Right ventricle myocardium inferior (tissue), 1 donor: ENCODE measurements around the gene SHANK2. TPM values are rescaled to one million over a fixed set of nuclear protein-coding genes. Genes with fewer than 3 reads are reported as not detected.

Experiments
- ATAC-seq: fragments of 200-7000 bp; cut with Tn5 transposase; one replicate; pipeline ENCODE4 v1.9.1; 2020; ENCODE audit warnings: mild to moderate bottlenecking, moderate library complexity
- DNase-seq: peaks from one replicate; pipeline ENCODE4 v3.0.0; 2021; ENCODE audit errors: missing footprints
- intact Hi-C: fragments of 100-400 bp; cut with DNase I; formaldehyde crosslinking; loops from one replicate; pipeline ENCODE4 v1.11.0; 2022
- total RNA-seq: library from RNA; stranded (reverse); fragmentation: NEBNext Ultra II Directional; extraction: Animal tissue kit (Norgen Biotek cat#: 25700); gene quantifications from one replicate; pipeline ENCODE4 v1.2.1, GENCODE V29; 2021
- donor health status: DM: no; HTN: yes; CAD: no; lungs with severe emphysema.

The SHANK2 gene
- total RNA-seq, 1 donor from 2014 or later, result 0.03 TPM

DNA sequence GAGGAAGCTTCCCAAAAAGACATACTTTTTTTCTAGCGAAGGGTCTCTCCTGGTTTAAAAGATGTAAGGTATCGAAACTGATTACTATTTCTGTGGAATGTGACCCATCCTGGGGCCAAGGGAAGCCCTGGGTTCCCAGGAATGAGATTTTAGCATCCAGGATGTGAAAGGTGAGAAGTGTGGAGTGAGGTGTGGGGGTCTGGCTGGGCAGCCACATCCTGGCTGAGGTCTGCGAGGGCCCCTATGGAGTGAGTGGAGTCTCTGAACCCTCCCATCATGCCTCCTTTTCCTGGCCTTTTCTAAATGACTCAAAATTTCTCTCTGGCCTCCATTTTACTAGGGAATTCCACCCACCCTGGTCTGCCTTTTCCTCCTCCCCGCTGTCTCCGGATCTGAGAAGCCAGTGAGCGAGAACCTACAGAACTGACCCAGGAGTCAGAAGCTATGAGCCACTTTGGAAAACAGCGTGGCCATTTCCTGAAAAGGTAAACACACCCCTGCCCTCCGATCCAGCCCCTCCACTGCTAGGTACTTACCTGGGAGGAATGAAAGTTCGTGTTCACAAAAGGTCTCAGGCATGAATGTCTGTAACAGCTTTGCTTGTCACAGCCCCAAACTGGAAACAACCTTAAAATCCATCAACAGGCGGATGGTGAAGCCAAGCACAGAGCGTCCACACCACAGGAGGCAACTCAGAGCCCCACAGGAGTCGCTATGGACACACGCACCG lies 27.7 kb upstream of the SHANK2 start:
- intact Hi-C loops, result no loop called here
- DNase-seq, result no peak
- ATAC-seq, result no peak

- ATAC-seq (no peak), DNase-seq (no peak)
- intact Hi-C loops, result no loop called here
Measured at GRCh38 chr11:71272161-71272560, 19.8 kb upstream of the SHANK2 start.

- no peak for DNase-seq
- intact Hi-C loops, result no loop called here
- ATAC-seq, result no peak
Measured at GRCh38 chr11:71269603-71270511, 17.5 kb upstream of the SHANK2 start.

DNA sequence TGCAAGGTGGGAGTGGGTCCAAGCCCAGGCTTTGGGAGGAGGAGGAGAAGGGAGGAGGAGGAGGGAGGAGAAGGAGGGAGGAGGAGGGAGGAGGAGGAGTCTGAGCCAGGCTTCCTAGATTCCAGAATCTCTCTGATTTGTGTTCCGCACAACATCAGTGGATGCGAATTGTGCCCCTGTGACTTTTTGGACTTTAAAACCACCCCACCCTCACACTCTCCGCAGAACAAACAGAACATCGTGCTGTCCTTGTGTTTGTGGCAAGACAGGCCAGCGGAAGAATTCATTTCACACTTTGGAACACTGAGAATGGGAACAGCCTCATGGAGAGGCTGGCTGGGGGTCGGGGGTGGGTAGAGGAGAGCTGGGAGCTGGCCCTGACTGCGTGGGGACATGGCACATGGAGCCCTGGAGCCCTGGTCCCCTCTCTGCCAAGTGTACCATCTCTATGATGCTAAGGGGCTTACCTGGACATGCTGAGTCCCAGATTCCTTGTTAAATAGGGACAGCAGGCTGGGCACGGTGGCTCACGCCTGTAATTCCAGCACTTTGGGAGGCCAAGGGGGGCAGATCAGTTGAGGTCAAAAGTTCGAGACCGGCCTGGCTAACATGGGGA lies 16.4 kb upstream of the SHANK2 start:
- intact Hi-C loops, result no loop called here
- DNase-seq (no peak), ATAC-seq (no peak)

- DNase-seq (no peak), ATAC-seq (no peak)
- intact Hi-C loops, result no loop called here
Measured at GRCh38 chr11:71267807-71268421, 15.5 kb upstream of the SHANK2 start.

- intact Hi-C loops, result no loop called here
- ATAC-seq, result no peak
- no peak for DNase-seq
Measured at GRCh38 chr11:71266114-71266833, 13.9 kb upstream of the SHANK2 start.

DNA sequence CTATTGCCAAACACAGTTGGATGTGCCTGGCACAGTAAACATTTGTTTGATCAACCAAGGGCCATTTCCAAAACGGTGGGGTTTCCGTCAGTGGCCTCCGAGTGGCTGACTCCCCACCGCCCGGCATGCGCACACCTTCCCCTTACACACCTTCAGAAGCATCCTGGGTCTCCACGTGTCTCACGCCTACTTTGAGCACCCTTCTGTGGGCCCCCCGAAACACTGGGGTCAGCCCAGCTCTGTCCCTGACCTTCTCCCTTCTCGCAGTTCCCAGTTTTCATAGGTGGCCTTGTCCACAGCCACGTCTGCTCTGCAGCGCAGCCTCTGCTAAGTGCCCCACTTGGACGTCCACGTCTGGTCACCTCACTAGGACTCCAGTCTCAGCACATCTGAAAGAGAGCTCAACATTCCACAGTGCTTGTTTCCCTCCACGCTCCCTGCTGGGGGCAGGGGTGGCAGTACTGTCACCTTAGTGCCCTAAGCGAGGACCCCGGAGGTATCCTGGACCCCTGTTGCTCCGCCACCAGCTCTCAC lies 13.2 kb upstream of the SHANK2 start:
- intact Hi-C loops, result no loop called here
- ATAC-seq (no peak), DNase-seq (no peak)

DNA sequence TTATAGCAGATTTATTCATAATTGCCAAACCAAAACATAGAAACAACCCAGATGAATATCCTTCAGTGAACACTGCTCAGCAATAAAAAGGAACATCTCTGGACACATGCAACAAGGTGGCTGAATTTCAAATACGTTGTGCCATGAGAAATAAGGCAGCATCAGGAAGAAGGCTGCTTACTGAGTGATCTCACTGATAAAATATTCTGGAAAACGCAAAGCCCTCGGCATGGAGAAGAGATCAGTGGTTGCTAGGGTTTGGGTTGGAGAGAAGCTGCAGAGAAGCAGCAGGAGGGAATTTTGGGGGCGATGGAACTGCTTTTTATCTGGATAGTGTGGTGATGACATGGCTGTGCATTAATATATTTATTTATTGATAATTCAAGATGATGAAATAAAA lies 11.0 kb upstream of the SHANK2 start:
- ATAC-seq, result no peak
- intact Hi-C loops, result no loop called here
- DNase-seq, result no peak

DNA sequence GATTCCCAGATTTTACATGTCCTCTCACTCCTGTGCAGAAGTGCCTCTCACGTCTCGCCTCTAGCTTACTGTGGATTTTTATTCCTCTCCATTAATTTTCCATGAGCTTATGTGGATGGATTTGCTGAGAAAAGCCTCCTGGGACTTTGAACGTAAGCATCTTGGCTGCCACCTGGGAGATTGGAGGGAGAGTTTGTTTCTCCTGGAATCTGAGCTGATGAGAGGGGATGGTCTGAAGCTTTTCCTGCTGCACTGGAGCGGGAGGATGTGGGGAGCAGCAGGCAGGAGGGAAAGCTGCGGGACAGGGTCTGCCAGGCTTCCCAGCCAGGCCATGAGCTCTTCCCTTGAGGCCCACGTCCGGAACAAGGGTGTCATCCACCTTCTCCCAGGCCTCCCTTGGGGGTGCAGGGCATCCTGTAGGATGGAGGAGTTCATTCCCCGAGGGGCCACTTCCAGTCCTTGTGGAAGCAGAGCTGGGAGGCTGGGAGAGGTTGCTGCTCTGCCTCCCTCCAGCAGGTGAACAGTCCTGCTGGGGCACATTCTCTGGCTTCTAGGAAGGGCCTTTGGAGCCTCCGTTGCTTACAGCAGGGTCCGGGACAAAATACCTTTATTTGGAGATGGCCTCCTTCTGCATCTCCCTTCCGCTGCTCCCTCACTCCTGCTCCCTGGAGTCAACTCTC lies 3.6 kb upstream of the SHANK2 start:
- DNase-seq (no peak), ATAC-seq (no peak)
- intact Hi-C loops, result no loop called here

- intact Hi-C loops, result no loop called here
- no peak for ATAC-seq
- DNase-seq, result no peak
Measured at GRCh38 chr11:71255323-71255722, 2.9 kb upstream of the SHANK2 start.

DNA sequence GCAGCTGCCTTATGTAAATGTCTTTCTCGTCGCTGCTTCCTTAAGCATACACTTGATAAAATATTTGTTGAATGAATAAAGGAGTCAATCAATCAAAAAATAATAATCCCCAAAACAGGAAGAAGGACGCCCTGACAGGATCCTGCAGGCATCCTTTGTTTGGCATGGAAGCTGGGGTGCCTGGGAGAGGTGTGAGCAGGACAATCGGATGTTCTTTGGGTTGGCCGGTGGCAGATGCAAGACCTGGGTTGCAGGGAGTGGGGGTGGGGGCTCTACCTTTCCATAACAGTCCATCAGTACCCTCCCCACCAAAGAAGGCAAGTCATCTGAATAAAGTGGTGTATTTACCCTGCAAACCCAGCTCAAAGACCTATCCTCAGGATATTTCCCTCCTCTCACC lies 1.4 kb upstream of the SHANK2 start:
- intact Hi-C loops, result no loop called here
- no peak for DNase-seq
- no peak for ATAC-seq

- DNase-seq, result no peak
- ATAC-seq, result no peak
- intact Hi-C loops, result no loop called here
Measured at GRCh38 chr11:71252770-71253730, 673 bp upstream of the SHANK2 start.

DNA sequence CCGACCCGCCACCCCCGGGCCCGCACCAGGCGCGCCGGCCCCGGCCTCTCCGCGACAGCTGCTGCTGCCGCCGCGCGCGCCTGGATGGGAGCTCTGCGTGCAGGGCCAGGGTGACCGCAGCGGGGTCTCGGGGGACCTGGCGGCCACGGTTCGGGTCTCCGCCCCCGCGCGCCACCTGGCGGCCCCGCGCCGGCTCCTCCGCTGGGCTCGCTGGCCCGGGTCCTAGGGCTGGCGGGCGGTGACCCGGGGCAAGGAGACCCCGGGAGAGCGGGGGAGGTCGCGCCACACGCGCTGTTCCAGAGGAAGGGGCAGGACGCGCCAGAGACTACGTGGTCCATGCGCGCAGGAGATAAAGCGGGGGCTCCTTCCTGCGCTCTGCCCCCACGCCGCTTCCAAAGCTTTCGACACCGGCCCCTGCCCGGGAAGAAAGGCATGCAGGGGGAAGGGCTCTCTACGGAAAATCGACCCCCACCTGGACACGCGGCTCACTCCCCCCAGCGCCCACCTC lies 562 bp downstream of the SHANK2 start:
- DNase-seq (no peak), ATAC-seq (peak; percentile 11)
- intact Hi-C loops, result no loop called here

DNA sequence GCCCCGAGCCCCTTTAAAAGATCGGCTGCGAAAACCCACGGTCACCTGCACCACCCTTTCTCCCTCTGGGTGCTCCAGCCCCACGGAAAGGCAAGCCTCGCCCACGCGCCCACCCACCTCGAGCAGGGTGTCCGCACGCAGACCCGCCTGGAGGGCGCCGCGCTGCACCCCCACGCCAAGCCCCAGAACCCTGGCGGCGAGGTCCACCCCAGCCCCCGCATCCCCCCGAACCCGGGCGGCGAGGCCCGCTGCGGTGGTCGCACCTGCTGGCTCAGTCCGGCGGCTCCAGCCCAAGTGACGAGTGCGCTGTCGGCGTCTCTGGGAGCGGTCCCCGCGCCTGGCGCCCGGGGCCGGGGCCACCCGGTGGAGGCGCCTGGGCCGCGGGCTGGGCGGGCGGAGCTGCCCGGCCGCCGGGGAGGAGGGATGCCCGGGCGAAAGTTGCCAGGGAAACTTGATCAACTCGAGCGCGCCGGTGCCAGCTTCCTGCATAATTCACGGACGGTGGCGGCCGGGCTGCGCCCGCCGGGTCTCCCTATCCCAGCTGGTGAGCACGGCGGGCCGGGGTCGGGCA lies 1.1 kb downstream of the SHANK2 start:
- intact Hi-C loops, result no loop called here
- no peak for ATAC-seq
- no peak for DNase-seq

GRCh38 chr11:71250523-71251150 lies 1.7 kb downstream of the SHANK2 start:
- intact Hi-C loops, result no loop called here
- ATAC-seq (no peak), DNase-seq (no peak)

GRCh38 chr11:71249301-71249700 lies 3.1 kb downstream of the SHANK2 start:
- intact Hi-C loops, result no loop called here
- DNase-seq, result no peak
- ATAC-seq, result no peak
